Measurements from ENCODE around the gene ZMYND8. TPM values are rescaled to one million over a fixed set of nuclear protein-coding genes. Genes with fewer than 3 reads are reported as not detected.
A peak's percentile ranks its signal among the peaks of the same experiment; 100 is the strongest.

Gene ZMYND8
- total RNA-seq, 4 donors from 2014 or later: 32.2 to 78.9 (median 54.4) TPM

DNA sequence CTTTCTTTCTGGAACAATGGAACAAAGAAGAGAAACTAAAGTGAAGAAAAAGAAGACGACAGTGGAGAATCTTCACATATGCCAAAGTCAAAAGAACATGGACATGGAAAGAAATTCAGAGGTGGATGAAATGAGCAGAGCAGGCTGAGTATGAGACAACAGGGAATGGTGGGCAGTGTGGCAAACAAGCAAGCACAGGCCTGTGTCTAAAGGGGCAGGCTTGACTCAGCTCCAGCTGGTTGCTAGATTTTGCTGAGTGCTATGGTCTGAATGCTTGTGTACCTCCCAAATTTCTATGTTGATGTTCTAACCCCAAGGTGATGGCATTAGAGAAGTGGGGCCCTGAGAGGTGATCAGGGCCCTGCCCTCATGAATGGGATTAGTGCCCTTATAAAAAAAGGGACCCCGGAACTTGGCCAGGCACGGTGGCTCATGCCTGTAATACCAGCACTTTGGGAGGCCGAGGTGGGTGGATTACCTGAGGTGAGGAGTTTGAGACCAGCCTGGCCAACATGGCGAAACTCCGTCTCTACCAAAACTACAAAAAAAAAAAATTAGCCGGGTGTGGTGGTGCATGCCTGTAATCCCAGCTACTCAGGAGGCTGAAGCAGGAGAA is 49.6 kb downstream of the ZMYND8 start:
- H3K9me3 ChIP-seq: no peaks in the 10 kb centered on the region
- 85 to 90% methylated on average over 3 to 5 of the region's 7 CpGs for WGBS, 2 donors (ENCODE audit: low coverage in 1 of 2)
- peaks cover 10 to 83% (median 12%) of the 10 kb centered on the region in 3 donors for H3K4me1 ChIP-seq
- H3K4me3 ChIP-seq: no peak overlapping the region
- no peak for TF ChIP-seq EP300 (IDR thresholded peaks at IDR 0.05)
- no peak for TF ChIP-seq POLR2AphosphoS5 (IDR thresholded peaks at IDR 0.05)
- TF ChIP-seq POLR2A (IDR thresholded peaks at IDR 0.05): no peak
- TF ChIP-seq, protein P1, sequence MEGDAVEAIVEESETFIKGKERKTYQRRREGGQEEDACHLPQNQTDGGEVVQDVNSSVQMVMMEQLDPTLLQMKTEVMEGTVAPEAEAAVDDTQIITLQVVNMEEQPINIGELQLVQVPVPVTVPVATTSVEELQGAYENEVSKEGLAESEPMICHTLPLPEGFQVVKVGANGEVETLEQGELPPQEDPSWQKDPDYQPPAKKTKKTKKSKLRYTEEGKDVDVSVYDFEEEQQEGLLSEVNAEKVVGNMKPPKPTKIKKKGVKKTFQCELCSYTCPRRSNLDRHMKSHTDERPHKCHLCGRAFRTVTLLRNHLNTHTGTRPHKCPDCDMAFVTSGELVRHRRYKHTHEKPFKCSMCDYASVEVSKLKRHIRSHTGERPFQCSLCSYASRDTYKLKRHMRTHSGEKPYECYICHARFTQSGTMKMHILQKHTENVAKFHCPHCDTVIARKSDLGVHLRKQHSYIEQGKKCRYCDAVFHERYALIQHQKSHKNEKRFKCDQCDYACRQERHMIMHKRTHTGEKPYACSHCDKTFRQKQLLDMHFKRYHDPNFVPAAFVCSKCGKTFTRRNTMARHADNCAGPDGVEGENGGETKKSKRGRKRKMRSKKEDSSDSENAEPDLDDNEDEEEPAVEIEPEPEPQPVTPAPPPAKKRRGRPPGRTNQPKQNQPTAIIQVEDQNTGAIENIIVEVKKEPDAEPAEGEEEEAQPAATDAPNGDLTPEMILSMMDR (IDR thresholded peaks at IDR 0.05): no peak
- H3K36me3 ChIP-seq: peaks cover 0 to 51% of the 10 kb centered on the region in 2 donors
- peak overlapping the region in 2 of 4 donors; percentile 99 to 100 for H3K27ac ChIP-seq
- no peaks in the 10 kb centered on the region for H3K27me3 ChIP-seq
- ATAC-seq: no peak

DNA sequence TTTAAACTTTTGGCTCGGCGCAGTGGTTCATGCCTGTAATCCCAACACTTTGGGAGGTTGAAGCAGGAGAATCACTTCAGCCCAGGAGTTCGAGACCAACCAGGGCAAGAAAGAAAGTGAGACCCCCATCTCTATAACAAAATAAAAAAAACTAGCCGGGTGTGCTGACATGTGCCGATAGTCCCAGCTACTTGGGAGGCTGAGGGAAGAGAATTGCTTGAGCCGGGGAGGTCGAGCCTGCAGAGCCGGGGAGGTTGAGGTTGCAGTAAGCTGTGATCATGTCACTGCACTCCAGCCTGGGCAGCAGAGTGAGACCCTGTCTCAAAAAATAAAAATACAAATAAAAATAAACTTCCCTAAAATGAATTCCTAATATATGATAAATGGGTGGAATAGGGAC is 50.4 kb downstream of the ZMYND8 start:
- H3K27ac ChIP-seq: peak overlapping the region in 2 of 4 donors; percentile 76 to 100

GRCh38 chr20:47305667-47306066 is 50.8 kb downstream of the ZMYND8 start:
- Histone ChIP-seq H3K36me3 (peaks cover 0 to 57% of the 10 kb centered on the region in 2 donors), H3K4me3 (no peak overlapping the region), H3K9me3 (no peaks in the 10 kb centered on the region), H3K4me1 (peaks cover 10 to 72% (median 12%) of the 10 kb centered on the region in 3 donors), H3K27ac (peak overlapping the region in 2 of 4 donors; percentile 74 to 76), H3K27me3 (no peaks in the 10 kb centered on the region)
- WGBS, 2 donors (ENCODE audit: low coverage in 1 of 2): 73 to 78% methylated on average over 4 of the region's 4 CpGs
- ATAC-seq: no peak
- no peak for TF ChIP-seq POLR2A (IDR thresholded peaks at IDR 0.05)
- TF ChIP-seq, protein P1 (IDR thresholded peaks at IDR 0.05): no peak
- TF ChIP-seq POLR2AphosphoS5 (IDR thresholded peaks at IDR 0.05): no peak
- no peak for TF ChIP-seq EP300 (IDR thresholded peaks at IDR 0.05)

More for the DNA sequence above, 50.4 kb downstream of the ZMYND8 start:
- Histone ChIP-seq H3K36me3 (peaks cover 0 to 53% of the 10 kb centered on the region in 2 donors), H3K27me3 (no peaks in the 10 kb centered on the region), H3K4me3 (no peak overlapping the region), H3K9me3 (no peaks in the 10 kb centered on the region), H3K4me1 (peaks cover 10 to 77% (median 12%) of the 10 kb centered on the region in 3 donors)
- no peak for ATAC-seq
- TF ChIP-seq POLR2AphosphoS5 (IDR thresholded peaks at IDR 0.05) (no peak), POLR2A (IDR thresholded peaks at IDR 0.05) (no peak), EP300 (IDR thresholded peaks at IDR 0.05) (no peak)
- TF ChIP-seq, protein P1 (IDR thresholded peaks at IDR 0.05): no peak
- WGBS, 2 donors (ENCODE audit: low coverage in 1 of 2): 100% methylated on average over 1 of the region's 8 CpGs; no CpG with 5 or more reads in 1 of the 2 donors

DNA sequence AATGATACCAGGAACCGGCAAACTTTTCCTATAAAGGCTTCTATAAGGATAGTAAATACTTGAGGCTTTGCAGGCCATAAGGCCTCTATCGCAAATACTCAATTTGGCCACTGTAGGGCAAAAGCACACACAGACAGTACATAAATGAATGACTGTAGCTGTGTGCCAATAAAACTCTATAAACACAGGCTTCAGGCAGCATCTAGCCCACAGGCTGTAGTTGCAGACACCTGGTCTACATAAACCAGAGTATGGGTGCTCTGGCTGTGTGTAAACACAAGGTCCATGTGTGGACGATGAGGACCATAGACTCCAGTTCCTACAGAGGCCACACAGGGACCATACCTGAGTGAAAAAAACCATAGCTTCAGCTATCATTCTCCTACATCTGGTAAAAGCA is 52.2 kb downstream of the ZMYND8 start:
- Histone ChIP-seq H3K4me3 (no peak overlapping the region), H3K36me3 (peaks cover 0 to 57% of the 10 kb centered on the region in 2 donors), H3K27me3 (no peaks in the 10 kb centered on the region), H3K27ac (peak overlapping the region; percentile 4 to 76 (median 69)), H3K9me3 (no peaks in the 10 kb centered on the region), H3K4me1 (peaks cover 10 to 59% (median 12%) of the 10 kb centered on the region in 3 donors)
- 20 to 60% methylated on average over 2 to 3 of the region's 3 CpGs for WGBS, 2 donors (ENCODE audit: low coverage in 1 of 2)
- peak; percentile 38 for ATAC-seq
- TF ChIP-seq POLR2A (IDR thresholded peaks at IDR 0.05): no peak
- TF ChIP-seq, protein P1 (IDR thresholded peaks at IDR 0.05): peak in 2 of 4 experiments; percentile 44 to 61

GRCh38 chr20:47303736-47304135 is 52.8 kb downstream of the ZMYND8 start:
- no peak for ATAC-seq
- H3K27me3 ChIP-seq: no peaks in the 10 kb centered on the region
- H3K4me3 ChIP-seq: no peak overlapping the region
- peak overlapping the region; percentile 4 to 76 (median 69) for H3K27ac ChIP-seq
- no peak for TF ChIP-seq POLR2A (IDR thresholded peaks at IDR 0.05)
- TF ChIP-seq POLR2AphosphoS5 (IDR thresholded peaks at IDR 0.05): no peak
- TF ChIP-seq, protein P1 (IDR thresholded peaks at IDR 0.05): no peak
- TF ChIP-seq EP300 (IDR thresholded peaks at IDR 0.05): no peak
- H3K9me3 ChIP-seq: no peaks in the 10 kb centered on the region
- peaks cover 10 to 53% (median 12%) of the 10 kb centered on the region in 3 donors for H3K4me1 ChIP-seq
- whole genome bisulfite sequencing, 2 donors (ENCODE audit: low coverage in 1 of 2): 34 to 43% methylated on average over 2 of the region's 2 CpGs
- H3K36me3 ChIP-seq: peaks cover 0 to 61% of the 10 kb centered on the region in 2 donors
